ENCODE data around the gene RNF157. TPM values are rescaled to one million over a fixed set of nuclear protein-coding genes. Genes with fewer than 3 reads are reported as not detected.
"Not testable (repeated sequence)": the region's sequence is repeated elsewhere in the genome, so short reads cannot be mapped to it uniquely, and the experiment has no call there.

RNF157 gene
- total RNA-seq, 1 experiment from 2014 or later: 0.86 TPM

- Histone ChIP-seq H3K79me2 (ENCODE audit: insufficient read depth, low read length) (no peaks in the 10 kb centered on the region), H4K20me1 (ENCODE audit: insufficient read depth) (no peaks in the 10 kb centered on the region), H3K9ac (ENCODE audit: low read length) (no peak overlapping the region), H3K4me3 (replicated peaks in 1 of 2; ENCODE audit: low read depth in 1 of 2, low read length in 2 of 2) (no peak overlapping the region), H2AFZ (ENCODE audit: low read depth, low read length, poor library complexity, severe bottlenecking) (no peak overlapping the region), H3K4me1 (ENCODE audit: control insufficient read depth in 1 of 2, insufficient read depth in 2 of 2, low read length in 2 of 2) (peaks cover 0 to 20% of the 10 kb centered on the region in 2 experiments; a peak in 2 of 4 replicates), H3K4me2 (ENCODE audit: low read length) (no peak overlapping the region), H3K36me3 (ENCODE audit: control insufficient read depth in 1 of 2, insufficient read depth in 2 of 2, low read length in 2 of 2) (no peaks in the 10 kb centered on the region), H3K27me3 (ENCODE audit: insufficient read depth, low read length) (no peaks in the 10 kb centered on the region), H3K27ac (ENCODE audit: low read depth, low read length) (no peak overlapping the region), H3K9me2 (ENCODE audit: insufficient read depth) (no peaks in the 10 kb centered on the region), H3K9me3 (ENCODE audit: control insufficient read depth in 1 of 2, insufficient read depth in 1 of 2, low read depth in 1 of 2, low read length in 2 of 2) (no peaks in the 10 kb centered on the region)
- DNase-seq (ENCODE audit: low read depth, low spot score) (no peak), ATAC-seq (no peak)
- RAD21 ChIA-PET (ENCODE audit: low non-redundant PET in 1 of 2, low total read pairs in 2 of 2, uncharacterized antibody in 2 of 2, unreplicated experiment in 2 of 2): no interaction called here
- POLR2A ChIA-PET: no interaction called here
- CTCF ChIA-PET: no interaction called here
- intact Hi-C loops (cut with micrococcal nuclease): no loop called here
- BruUV-seq (replicated peaks): no TSS peak
- TF ChIP-seq ZFX (IDR thresholded peaks at IDR 0.05) (no peak), RAD21 (IDR thresholded peaks at IDR 0.05; ENCODE audit: low read depth) (no peak), CBX3 (IDR thresholded peaks at IDR 0.05; ENCODE audit: low read depth) (no peak), YY1 (IDR thresholded peaks at IDR 0.05; ENCODE audit: extremely low read depth, insufficient replicate concordance, low read depth, low read length) (no peak), ATF3 (IDR thresholded peaks at IDR 0.05) (no peak), ZNF274 (IDR thresholded peaks at IDR 0.05; ENCODE audit: low read depth, low read length) (no peak)
Observed at GRCh38 chr17:76253841-76254240, 13.5 kb upstream of the RNF157 start.

GRCh38 chr17:76252967-76253766 is 12.9 kb upstream of the RNF157 start:
- RAD21 ChIA-PET (ENCODE audit: low non-redundant PET in 1 of 2, low total read pairs in 2 of 2, uncharacterized antibody in 2 of 2, unreplicated experiment in 2 of 2); H3K79me2 ChIP-seq (ENCODE audit: insufficient read depth, low read length); H3K4me2 ChIP-seq (ENCODE audit: low read length); CTCF ChIA-PET; H3K9me3 ChIP-seq (ENCODE audit: control insufficient read depth in 1 of 2, insufficient read depth in 1 of 2, low read depth in 1 of 2, low read length in 2 of 2); H3K9ac ChIP-seq (ENCODE audit: low read length); BruUV-seq (replicated peaks); DNase-seq (ENCODE audit: low read depth, low spot score); intact Hi-C loops (cut with micrococcal nuclease); H4K20me1 ChIP-seq (ENCODE audit: insufficient read depth); H2AFZ ChIP-seq (ENCODE audit: low read depth, low read length, poor library complexity, severe bottlenecking); ATAC-seq; H3K4me3 ChIP-seq (replicated peaks in 1 of 2; ENCODE audit: low read depth in 1 of 2, low read length in 2 of 2); H3K9me2 ChIP-seq (ENCODE audit: insufficient read depth); H3K27me3 ChIP-seq (ENCODE audit: insufficient read depth, low read length); H3K27ac ChIP-seq (ENCODE audit: low read depth, low read length); H3K36me3 ChIP-seq (ENCODE audit: control insufficient read depth in 1 of 2, insufficient read depth in 2 of 2, low read length in 2 of 2): not testable (repeated sequence)
- POLR2A ChIA-PET: interaction anchor here (1.2 kb wide), 1 partner anchor 12 kb away, joined by 3 read pairs; the partner anchor contains the start of gene UBALD2
- H3K4me1 ChIP-seq (ENCODE audit: control insufficient read depth in 1 of 2, insufficient read depth in 2 of 2, low read length in 2 of 2): peaks cover 0 to 15% of the 10 kb centered on the region in 2 experiments; a peak in 2 of 4 replicates

All from HCT116 (cell line).